Measurements from ENCODE around the gene SCD. TPM values are rescaled to one million over a fixed set of nuclear protein-coding genes. Genes with fewer than 3 reads are reported as not detected.

The SCD gene
- total and polyA plus RNA-seq, 4 donors: 43.4 to 1,255 (median 234) TPM

DNA sequence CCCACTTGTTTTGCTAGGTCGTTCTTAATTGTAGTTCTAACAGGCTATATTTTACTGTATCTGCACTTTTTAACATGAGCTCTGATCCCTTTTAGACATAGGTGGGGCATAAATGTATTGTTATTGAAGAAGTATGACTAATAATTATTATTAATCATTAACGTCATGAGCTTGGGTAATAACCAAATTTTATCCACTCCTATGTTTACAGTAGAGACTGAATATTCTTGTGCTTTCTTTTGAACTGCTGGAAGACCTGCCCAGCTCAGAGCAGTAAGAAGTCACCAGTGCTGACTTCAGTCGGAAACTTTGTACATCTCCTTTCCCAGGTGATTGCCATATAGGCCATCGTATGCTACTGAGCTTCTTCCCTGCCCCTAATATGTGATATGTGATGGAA is 35.7 kb upstream of the SCD start (continued):
- no peak for TF ChIP-seq CTCF (IDR thresholded peaks at IDR 0.05; ENCODE audit: low read depth, low read length, missing input control)
- TF ChIP-seq SP1 (IDR thresholded peaks at IDR 0.05): no peak

GRCh38 chr10:100315615-100316014 is 31.4 kb upstream of the SCD start:
- Histone ChIP-seq H3K27me3 (ENCODE audit: control insufficient read depth in 4 of 4, insufficient read depth in 4 of 4, low read length in 3 of 4) (no peaks in the 10 kb centered on the region), H3K9ac (ENCODE audit: low read depth in 1 of 2, low read length in 2 of 2) (no peak overlapping the region), H3K4me1 (ENCODE audit: control insufficient read depth in 4 of 4, insufficient read depth in 4 of 4, low read length in 3 of 4) (no peaks in the 10 kb centered on the region), H3K9me3 (ENCODE audit: control insufficient read depth in 4 of 4, low read length in 3 of 4) (no peaks in the 10 kb centered on the region), H3K27ac (ENCODE audit: low read depth in 1 of 2, low read length in 2 of 2) (no peak overlapping the region), H3K4me3 (ENCODE audit: low read depth in 1 of 3, low read length in 3 of 3) (no peak overlapping the region), H3K36me3 (ENCODE audit: control insufficient read depth in 4 of 4, insufficient read depth in 3 of 4, low read depth in 1 of 4, low read length in 3 of 4) (no peaks in the 10 kb centered on the region)
- DNase-seq (ENCODE audit: low spot score): no peak
- 90% methylated on average over 4 of the region's 4 CpGs for WGBS
- no peak for TF ChIP-seq TAF1 (conservative IDR thresholded peaks at IDR 0.05)
- TF ChIP-seq GABPA (IDR thresholded peaks at IDR 0.05 in 1 of 2, conservative IDR thresholded peaks at IDR 0.05 in 1 of 2): no peak
- TF ChIP-seq, protein P1, sequence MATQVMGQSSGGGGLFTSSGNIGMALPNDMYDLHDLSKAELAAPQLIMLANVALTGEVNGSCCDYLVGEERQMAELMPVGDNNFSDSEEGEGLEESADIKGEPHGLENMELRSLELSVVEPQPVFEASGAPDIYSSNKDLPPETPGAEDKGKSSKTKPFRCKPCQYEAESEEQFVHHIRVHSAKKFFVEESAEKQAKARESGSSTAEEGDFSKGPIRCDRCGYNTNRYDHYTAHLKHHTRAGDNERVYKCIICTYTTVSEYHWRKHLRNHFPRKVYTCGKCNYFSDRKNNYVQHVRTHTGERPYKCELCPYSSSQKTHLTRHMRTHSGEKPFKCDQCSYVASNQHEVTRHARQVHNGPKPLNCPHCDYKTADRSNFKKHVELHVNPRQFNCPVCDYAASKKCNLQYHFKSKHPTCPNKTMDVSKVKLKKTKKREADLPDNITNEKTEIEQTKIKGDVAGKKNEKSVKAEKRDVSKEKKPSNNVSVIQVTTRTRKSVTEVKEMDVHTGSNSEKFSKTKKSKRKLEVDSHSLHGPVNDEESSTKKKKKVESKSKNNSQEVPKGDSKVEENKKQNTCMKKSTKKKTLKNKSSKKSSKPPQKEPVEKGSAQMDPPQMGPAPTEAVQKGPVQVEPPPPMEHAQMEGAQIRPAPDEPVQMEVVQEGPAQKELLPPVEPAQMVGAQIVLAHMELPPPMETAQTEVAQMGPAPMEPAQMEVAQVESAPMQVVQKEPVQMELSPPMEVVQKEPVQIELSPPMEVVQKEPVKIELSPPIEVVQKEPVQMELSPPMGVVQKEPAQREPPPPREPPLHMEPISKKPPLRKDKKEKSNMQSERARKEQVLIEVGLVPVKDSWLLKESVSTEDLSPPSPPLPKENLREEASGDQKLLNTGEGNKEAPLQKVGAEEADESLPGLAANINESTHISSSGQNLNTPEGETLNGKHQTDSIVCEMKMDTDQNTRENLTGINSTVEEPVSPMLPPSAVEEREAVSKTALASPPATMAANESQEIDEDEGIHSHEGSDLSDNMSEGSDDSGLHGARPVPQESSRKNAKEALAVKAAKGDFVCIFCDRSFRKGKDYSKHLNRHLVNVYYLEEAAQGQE (IDR thresholded peaks at IDR 0.05): no peak
- TF ChIP-seq RAD21 (IDR thresholded peaks at IDR 0.05): no peak
- TF ChIP-seq HNF4A (conservative IDR thresholded peaks at IDR 0.05): no peak
- TF ChIP-seq HNF4G (IDR thresholded peaks at IDR 0.05): no peak
- TF ChIP-seq ZBTB33 (IDR thresholded peaks at IDR 0.05): no peak

DNA sequence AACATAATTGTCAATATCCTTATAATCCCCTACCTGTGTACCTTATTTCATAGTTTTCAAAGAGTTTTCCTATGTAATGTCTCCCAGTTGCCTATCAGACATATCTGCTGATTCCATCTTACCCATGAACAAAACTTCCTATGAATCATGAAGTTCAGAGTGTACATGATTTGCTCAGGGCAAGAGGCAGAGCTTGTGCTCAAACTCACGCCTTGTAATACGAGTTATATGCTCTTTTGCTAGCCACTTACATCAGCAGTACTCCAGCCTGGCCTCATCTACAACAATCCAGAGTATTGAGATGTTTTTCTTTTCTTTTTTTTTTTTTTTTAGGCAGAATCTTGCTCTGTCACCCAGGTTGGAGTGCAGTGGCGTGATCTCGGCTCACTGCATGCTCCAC is 28.8 kb upstream of the SCD start:
- no peaks in the 10 kb centered on the region for H3K27me3 ChIP-seq (ENCODE audit: control insufficient read depth in 4 of 4, insufficient read depth in 4 of 4, low read length in 3 of 4)
- no peaks in the 10 kb centered on the region for H3K9me3 ChIP-seq (ENCODE audit: control insufficient read depth in 4 of 4, low read length in 3 of 4)
- H3K9ac ChIP-seq (ENCODE audit: low read depth in 1 of 2, low read length in 2 of 2): no peak overlapping the region
- no peaks in the 10 kb centered on the region for H3K4me1 ChIP-seq (ENCODE audit: control insufficient read depth in 4 of 4, insufficient read depth in 4 of 4, low read length in 3 of 4)
- no peak for TF ChIP-seq JUND (IDR thresholded peaks at IDR 0.05)
- TF ChIP-seq, protein P1 (IDR thresholded peaks at IDR 0.05): no peak
- no peak for TF ChIP-seq FOXA2 (IDR thresholded peaks at IDR 0.05)
- no peak for TF ChIP-seq RXRA (IDR thresholded peaks at IDR 0.05)
- no peak for TF ChIP-seq YY1 (IDR thresholded peaks at IDR 0.05)
- no peak for TF ChIP-seq TAF1 (conservative IDR thresholded peaks at IDR 0.05)
- no peak for TF ChIP-seq EGR1 (IDR thresholded peaks at IDR 0.05; ENCODE audit: low read depth in 2 of 2)
- no peak for TF ChIP-seq HNF4A (conservative IDR thresholded peaks at IDR 0.05)
- TF ChIP-seq RAD21 (IDR thresholded peaks at IDR 0.05): no peak
- H3K4me3 ChIP-seq (ENCODE audit: low read depth in 1 of 3, low read length in 3 of 3): no peak overlapping the region
- no peak for DNase-seq (ENCODE audit: low spot score)
- no peaks in the 10 kb centered on the region for H3K36me3 ChIP-seq (ENCODE audit: control insufficient read depth in 4 of 4, insufficient read depth in 3 of 4, low read depth in 1 of 4, low read length in 3 of 4)
- 88% methylated on average over 4 of the region's 4 CpGs for WGBS
- no peak overlapping the region for H3K27ac ChIP-seq (ENCODE audit: low read depth in 1 of 2, low read length in 2 of 2)
